Measurements from ENCODE around the gene SMCR8. TPM values are rescaled to one million over a fixed set of nuclear protein-coding genes. Genes with fewer than 3 reads are reported as not detected.
"Not testable (repeated sequence)": the region's sequence is repeated elsewhere in the genome, so short reads cannot be mapped to it uniquely, and the experiment has no call there.

The SMCR8 gene
- total RNA-seq, 1 donor from 2014 or later = 21.9 TPM

DNA sequence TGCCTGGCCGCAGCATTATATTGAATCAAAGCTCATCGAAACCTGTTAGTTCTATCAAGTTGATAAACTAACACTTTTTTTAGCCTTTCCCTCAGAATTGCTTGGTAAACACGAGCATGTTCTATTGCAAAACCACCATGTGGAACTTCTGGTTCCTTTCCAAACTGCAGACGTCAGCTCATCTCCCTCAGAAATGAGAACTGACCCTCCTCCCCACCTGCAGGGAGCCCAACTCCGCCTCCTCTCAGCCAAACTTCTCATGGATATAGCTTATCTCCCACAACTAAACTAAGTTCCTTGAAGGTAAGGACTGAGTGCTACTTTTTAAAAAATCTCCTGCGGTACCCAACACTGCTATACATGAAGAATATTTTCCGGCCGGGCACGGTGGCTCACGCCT lies 41.5 kb downstream of the SMCR8 start:
- DNase-seq (ENCODE audit: extremely low read depth, low read depth, low spot score) = no peak

DNA sequence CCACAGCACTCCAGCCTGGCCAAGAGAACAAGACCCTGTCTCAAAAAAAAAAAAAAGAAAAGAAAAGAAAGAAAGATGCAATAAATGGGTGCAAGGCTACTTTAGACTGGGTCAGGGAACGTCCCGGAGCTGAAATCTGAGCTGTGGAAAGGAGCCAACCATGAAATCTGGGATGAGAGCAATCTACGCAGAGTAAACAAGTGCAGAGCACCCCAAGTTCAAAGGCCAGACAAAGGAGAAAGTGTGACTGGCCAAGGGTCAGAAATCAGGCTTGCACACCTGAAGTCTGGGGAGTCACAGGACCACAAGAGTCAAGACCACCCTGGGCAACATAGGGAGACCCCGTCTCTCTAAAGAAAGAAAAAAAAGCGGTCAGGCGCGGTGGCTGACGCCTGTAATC lies 45.4 kb downstream of the SMCR8 start:
- DNase-seq (ENCODE audit: extremely low read depth, low read depth, low spot score) = no peak

DNA sequence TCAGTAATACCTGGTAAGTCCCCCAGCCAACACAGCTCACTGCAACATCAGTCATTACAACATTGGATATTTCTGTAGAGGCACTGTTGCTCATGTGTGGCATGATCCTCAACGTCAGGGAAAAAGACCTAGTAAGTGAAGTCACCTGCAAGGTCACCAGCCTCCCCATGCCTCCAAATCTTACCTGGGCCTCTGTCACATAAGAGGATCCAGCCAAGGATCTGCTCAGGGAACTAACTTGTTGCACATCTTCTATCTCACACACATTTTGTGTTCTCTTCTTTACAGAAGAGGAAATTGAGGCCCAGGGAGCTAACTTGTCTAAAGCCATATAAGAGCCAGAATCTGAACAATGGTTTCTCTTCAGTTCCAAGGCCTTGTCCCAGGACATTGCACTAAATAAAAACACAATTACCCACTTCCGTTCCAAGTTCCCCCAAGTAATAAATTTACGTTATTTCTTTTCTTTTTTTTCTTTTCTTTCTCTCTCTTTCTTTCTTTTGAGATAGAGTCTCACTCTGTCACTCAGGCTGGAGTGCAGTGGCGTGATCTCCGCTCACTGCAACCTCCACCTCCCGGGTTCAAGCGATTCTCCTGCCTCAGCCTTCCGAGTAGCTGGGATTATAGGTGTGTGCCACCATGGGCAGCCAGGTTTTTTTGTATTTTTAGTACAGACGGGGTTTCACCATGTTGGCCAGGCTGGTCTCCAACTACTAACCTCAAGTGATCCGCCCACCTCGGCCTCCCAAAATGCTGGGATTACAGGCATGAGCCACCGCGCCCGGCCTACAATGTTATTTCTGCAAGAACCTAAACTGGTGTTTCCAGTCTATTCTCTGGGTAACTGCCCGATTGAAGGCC lies 47.0 kb downstream of the SMCR8 start:
- no peak for DNase-seq (ENCODE audit: extremely low read depth, low read depth, low spot score)

DNA sequence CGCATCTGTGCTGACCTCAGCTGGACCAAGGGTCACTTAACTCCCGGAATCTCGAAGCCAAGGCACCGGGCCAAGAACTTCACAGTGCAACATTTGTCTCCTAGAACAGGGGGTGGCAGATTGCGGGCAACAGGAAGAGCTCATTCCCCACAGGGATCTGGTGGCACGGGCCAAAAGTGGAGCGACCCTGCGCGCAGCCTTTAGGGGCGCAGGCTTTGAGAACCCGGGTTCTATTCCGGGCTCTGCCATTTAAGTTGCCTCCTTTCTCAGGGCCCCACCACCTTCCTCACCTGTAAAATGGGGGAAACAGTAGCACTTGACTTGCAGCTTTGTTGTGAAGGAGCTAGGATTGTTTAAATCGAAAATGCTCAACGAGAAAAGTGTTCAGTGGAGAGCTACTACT lies 47.6 kb downstream of the SMCR8 start:
- DNase-seq (ENCODE audit: extremely low read depth, low read depth, low spot score) = no peak

DNA sequence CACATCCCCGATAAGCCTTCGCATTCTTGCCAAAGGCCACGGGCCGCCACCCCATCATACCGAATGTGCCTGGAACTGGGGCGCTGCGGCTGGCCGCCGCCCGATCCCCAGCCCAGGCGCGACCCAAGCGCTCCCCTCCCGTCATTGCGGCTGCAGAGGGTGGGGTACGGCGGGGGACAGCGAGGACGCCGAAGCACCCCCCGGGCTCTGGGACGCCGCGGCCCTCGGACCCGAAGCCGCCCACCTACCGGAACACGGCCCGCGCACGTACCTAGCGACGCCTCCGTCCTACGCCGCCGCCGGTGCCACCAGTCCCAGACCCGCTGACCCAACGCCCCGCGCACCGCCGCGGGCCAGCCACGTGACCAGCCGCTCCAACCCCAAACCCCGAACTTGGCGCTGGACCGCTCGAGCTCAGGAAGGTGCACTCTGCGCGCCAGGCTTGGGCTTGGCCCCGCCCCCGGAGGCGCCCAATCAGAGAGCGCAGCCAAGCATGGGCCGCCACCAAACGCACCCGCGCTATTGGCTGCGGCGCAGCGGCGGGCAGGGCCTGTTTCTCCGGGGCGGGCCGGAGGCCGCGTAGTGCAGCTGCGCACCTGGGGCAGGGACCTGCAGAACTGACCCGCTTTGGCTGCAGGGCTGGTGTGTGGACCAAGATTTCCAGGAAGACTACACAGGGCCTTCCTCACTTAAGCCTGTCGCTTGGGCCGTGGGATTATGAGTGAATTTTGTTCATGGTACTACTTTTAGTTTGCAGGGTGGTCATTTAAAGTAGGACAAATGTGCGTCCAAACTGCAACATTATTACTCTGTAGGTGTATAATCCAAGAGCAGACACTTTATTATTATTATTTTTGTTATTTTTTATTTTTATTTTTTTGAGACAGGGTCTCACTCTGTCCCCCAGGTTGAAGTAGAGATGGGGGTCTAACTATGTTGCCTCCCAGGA lies 48.3 kb downstream of the SMCR8 start, which contains the start of gene SHMT1:
Gene SHMT1 (minus strand): TSS at position 450 of the 949 bp plus-strand sequence. CDS start 7,569 bp downstream, outside the sequence.
- no peak for DNase-seq (ENCODE audit: extremely low read depth, low read depth, low spot score)

DNA sequence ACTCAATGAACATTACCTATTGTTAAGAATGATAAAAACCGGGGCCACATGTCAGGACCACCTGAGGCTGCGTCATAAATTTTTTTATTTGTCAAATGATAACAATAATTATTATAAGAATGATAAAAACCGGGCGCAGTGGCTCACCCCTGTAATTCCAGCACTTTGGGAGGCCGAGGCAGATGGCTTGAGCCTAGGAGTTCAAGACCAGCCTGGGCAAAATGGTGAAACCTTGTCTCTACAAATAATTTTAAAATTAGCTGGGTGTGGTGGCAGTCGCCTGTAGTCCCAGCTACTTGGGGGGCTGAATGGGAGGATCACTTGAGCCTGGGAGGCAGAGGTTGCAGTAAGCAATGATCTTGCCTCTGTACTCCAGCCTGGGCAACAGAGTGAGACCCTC lies 49.1 kb downstream of the SMCR8 start:
- DNase-seq (ENCODE audit: extremely low read depth, low read depth, low spot score) = no peak

DNA sequence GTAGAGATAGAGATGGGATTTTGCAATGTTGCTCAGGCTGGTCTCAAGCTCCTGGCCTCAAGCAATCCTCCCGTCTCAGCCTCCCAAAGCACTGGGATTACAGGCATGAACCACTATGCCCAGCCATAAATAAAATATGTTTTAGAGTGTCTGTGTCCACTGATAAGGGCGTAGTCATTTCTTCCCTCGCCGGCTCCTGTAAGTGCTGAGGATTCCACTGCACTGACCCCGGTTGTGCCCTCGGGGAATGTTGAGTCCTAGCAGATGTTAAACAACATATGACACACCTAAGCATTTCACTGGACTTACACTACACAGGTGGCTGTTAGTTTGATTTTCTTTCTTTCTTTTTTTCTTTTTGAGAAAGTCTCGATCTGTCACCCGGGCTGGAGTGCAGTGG lies 53.9 kb downstream of the SMCR8 start:
- DNase-seq (ENCODE audit: extremely low read depth, low read depth, low spot score) = no peak

DNA sequence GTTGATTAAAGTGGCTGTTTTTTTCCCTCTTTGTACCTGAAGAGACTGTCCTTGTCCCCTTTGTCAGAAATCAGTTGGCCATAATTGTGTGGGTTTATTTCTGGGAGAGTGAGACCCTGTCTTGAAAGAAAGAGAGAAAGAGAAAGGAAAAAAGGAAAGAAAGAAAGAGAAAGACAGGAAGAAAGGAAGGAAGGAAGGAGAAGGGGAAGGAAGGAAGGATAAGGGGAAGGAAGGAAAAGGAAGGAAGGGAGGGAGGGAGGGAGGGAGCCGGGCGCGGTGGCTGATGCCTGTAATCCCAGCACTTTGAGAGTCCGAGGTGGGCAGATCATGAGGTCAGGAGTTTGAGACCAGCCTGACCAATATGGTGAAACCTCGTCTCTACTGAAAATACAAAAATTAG lies 55.7 kb downstream of the SMCR8 start:
- no peak for DNase-seq (ENCODE audit: extremely low read depth, low read depth, low spot score)

DNA sequence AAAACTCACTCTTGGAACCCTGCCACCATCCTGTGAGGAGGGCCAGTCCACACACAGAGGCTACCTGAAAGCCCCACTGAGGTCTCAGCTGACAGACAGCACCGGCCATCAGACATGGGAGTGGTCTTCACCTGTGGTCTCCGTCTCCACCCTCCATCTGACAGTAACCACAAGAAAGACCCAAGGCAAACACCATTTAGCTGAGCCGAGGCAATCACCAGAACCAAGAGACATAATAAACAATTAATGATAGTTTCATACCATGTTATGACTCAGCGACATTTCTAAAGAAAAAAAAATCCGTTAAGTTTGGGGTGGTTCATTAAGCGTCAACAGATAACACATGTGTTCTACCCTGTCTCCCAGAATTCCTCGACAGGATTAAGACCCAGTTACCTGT lies 56.4 kb downstream of the SMCR8 start:
- DNase-seq (ENCODE audit: extremely low read depth, low read depth, low spot score) = no peak

DNA sequence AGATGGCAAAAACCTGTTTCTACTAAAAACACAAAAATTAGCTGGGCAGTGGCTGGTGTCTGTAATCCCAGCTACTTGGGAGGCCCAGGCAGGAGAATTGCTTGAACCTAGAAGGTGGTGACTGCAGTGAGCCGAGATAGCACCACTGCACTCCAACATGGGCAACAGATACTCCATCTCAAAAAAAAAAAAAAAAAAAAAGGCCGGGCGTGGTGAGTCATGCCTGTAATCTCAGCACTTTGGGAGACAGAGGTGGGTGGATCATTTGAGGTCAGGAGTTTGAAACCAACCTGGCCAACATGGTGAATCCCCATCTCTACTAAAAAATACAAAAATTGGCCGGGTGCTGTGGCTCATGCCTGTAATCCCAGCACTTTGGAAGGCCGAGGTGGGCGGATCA lies 58.1 kb downstream of the SMCR8 start:
- not testable (repeated sequence) for DNase-seq (ENCODE audit: extremely low read depth, low read depth, low spot score)

DNA sequence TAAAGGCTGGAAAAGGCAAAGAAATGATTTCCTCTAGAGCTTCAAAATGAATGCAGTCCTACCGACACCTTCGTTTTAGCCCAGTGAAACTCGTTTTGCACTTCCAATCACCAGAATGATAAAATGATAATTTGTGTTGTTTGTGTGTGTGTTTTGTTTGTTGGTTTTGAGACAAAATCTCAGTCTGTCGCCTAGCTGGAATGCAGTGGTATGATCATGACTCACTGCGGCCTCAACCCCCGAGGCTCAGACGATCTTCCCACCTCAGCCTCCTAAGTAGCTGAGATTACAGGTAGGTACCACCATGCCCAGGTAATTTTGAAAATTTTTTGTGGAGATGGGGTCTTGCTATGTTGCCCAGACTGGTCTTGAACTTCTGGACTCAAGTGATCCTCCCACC lies 59.1 kb downstream of the SMCR8 start:
- DNase-seq (ENCODE audit: extremely low read depth, low read depth, low spot score) = no peak

Other genes starting within 250 kb of the SMCR8 start
- gene DRG2, start 227.3 kb upstream of the SMCR8 start, total RNA-seq = 50.1 and 57.6 TPM in 2 replicates
- 0.18 and 0.92 TPM in 2 replicates for gene MYO15A, start 206.5 kb upstream of the SMCR8 start, total RNA-seq
- 90.4 and 92.3 TPM in 2 replicates for gene ALKBH5, start 131.5 kb upstream of the SMCR8 start, total RNA-seq
- gene LLGL1, start 89.7 kb upstream of the SMCR8 start, total RNA-seq = 45.7 and 47.3 TPM in 2 replicates
- gene FLII, start 56.6 kb upstream of the SMCR8 start, total RNA-seq = 358 and 394 TPM in 2 replicates
- 9.1 and 11.7 TPM in 2 replicates for gene MIEF2, start 54.6 kb upstream of the SMCR8 start, total RNA-seq
- 21.4 and 38.6 TPM in 2 replicates for gene TOP3A, start 299 bp upstream of the SMCR8 start, total RNA-seq
- gene SHMT1, start 48.3 kb downstream of the SMCR8 start, total RNA-seq = 6.9 and 8.6 TPM in 2 replicates
- not detected in 2 replicates for gene EVPLL, start 62.5 kb downstream of the SMCR8 start, total RNA-seq
- gene LGALS9C, start 161.5 kb downstream of the SMCR8 start, total RNA-seq = not detected in 2 replicates